Naive thymus-derived CD4-positive, alpha-beta T cell (primary cell): ENCODE results near the gene LAPTM5. TPM values are rescaled to one million over a fixed set of nuclear protein-coding genes. Genes with fewer than 3 reads are reported as not detected.

ENCODE experiments used
- ATAC-seq: fragments of 150-1000 bp; cut with Tn5 transposase; 2 replicates; pipeline ENCODE4 v1.10.0; 2021; ENCODE audit warnings: mild to moderate bottlenecking, moderate library complexity
- CTCF ChIA-PET: fragments of 350-600 bp; sonication (Branson Sonifier 250); formaldehyde crosslinking; loops from one replicate; lab custom pipeline; 2021; ENCODE audit warnings: antibody characterized with exemption; lab: Charles Lee
- POLR2A ChIA-PET: fragments of 350-600 bp; sonication (Branson Sonifier 250); formaldehyde crosslinking; loops from one replicate; lab custom pipeline; 2021; ENCODE audit warnings: antibody characterized with exemption, inconsistent platforms; lab: Charles Lee
- DNase-seq, 9 donors: peaks; one replicate each; pipeline versions ENCODE4 v3.0.0 to v3.0.0-alpha.2; 2020 to 2022; ENCODE audit warnings: mixed read lengths in 1 of 9
- H3K27ac ChIP-seq: one replicate; pipeline ENCODE4 v1.7.0; 2013; ENCODE audit warnings: mild to moderate bottlenecking, low read depth, low read length, moderate library complexity
- H3K27me3 ChIP-seq, 2 donors: one replicate each; pipeline ENCODE4 v1.7.0; 2013; ENCODE audit warnings: low read length in 2 of 2, mild to moderate bottlenecking in 2 of 2, moderate library complexity in 2 of 2; ENCODE audit not compliant: control insufficient read depth in 2 of 2, insufficient read depth in 2 of 2
- H3K36me3 ChIP-seq, 3 experiments: 1 replicate in 2 of 3; 2 replicates in 1 of 3; pipeline ENCODE4 v1.7.0; 2013; ENCODE audit warnings: low read length in 3 of 3, mild to moderate bottlenecking in 3 of 3, moderate library complexity in 1 of 3; ENCODE audit not compliant: insufficient read depth in 3 of 3, control insufficient read depth in 2 of 3
- H3K4me1 ChIP-seq, 2 donors: one replicate each; pipeline ENCODE4 v1.7.0; 2013; ENCODE audit warnings: low read length in 2 of 2, mild to moderate bottlenecking in 2 of 2, moderate library complexity in 1 of 2; ENCODE audit not compliant: control insufficient read depth in 2 of 2, insufficient read depth in 2 of 2
- H3K4me3 ChIP-seq: 2 replicates; pipeline ENCODE4 v1.7.0; 2013; ENCODE audit warnings: mild to moderate bottlenecking, low read length
- H3K9me3 ChIP-seq, 3 experiments: 1 replicate in 2 of 3; 2 replicates in 1 of 3; pipeline ENCODE4 v1.7.0; 2013; ENCODE audit warnings: low read length in 3 of 3; ENCODE audit not compliant: control insufficient read depth in 2 of 3
- H3K27ac Mint-ChIP-seq, 9 donors: one replicate each; pipeline ENCODE4 v1.8.0; 2020 to 2022; ENCODE audit warnings: mixed read lengths in 9 of 9, mild to moderate bottlenecking in 8 of 9, moderate library complexity in 5 of 9, inconsistent platforms in 2 of 9
- H3K27me3 Mint-ChIP-seq, 5 donors: one replicate each; pipeline ENCODE4 v1.8.0; 2021 to 2022; ENCODE audit warnings: mixed read lengths in 5 of 5, mild to moderate bottlenecking in 1 of 5
- H3K36me3 Mint-ChIP-seq, 5 donors: one replicate each; pipeline ENCODE4 v1.8.0; 2020 to 2022; ENCODE audit warnings: mixed read lengths in 5 of 5, mild to moderate bottlenecking in 3 of 5, inconsistent platforms in 1 of 5
- H3K4me1 Mint-ChIP-seq, 7 donors: one replicate each; pipeline ENCODE4 v1.8.0; 2020 to 2022; ENCODE audit warnings: mixed read lengths in 7 of 7, mild to moderate bottlenecking in 3 of 7, inconsistent platforms in 1 of 7
- H3K4me3 Mint-ChIP-seq, 10 donors: one replicate each; pipeline ENCODE4 v1.8.0; 2020 to 2022; ENCODE audit warnings: mild to moderate bottlenecking in 10 of 10, mixed read lengths in 10 of 10, moderate library complexity in 6 of 10, inconsistent platforms in 2 of 10
- H3K9me3 Mint-ChIP-seq, 11 donors: one replicate each; pipeline ENCODE4 v1.8.0; 2020 to 2022; ENCODE audit warnings: mixed read lengths in 11 of 11, mild to moderate bottlenecking in 4 of 11, inconsistent platforms in 1 of 11, moderate library complexity in 1 of 11
- intact Hi-C, 2 donors: fragments of 100-400 bp; cut with micrococcal nuclease; formaldehyde crosslinking; loops; one replicate each; pipeline ENCODE4 v1.15.1; 2023
- polyA plus RNA-seq, 2 donors: library from polyadenylated mRNA; unstranded; fragments of 300-500 nt; fragmentation: Illumina TruSeq; gene quantifications; one replicate each; pipeline ENCODE4 v1.2.3, GENCODE V29; 2021
- total RNA-seq, 6 experiments: library from RNA in 5 of 6; stranded (reverse) in 5 of 6; gene quantifications; 1 replicate in 5 of 6; 2 replicates in 1 of 6; pipeline ENCODE4 v1.2.3 and lab custom pipeline; 2021 to 2026

The LAPTM5 gene
- total and polyA plus RNA-seq, 7 experiments from 2014 or later, result 464 to 783 (median 575) TPM

GRCh38 chr1:30701258-30701633 lies 56.3 kb downstream of the LAPTM5 start:
- H3K27me3 Mint-ChIP-seq, result peaks cover 0 to 4% (median 0%) of the 10 kb centered on the region in 5 donors
- POLR2A ChIA-PET, result no interaction called here
- ATAC-seq (no peak), DNase-seq (no peak)
- H3K9me3 Mint-ChIP-seq, result no peaks in the 10 kb centered on the region
- H3K4me1 Mint-ChIP-seq, result no peaks in the 10 kb centered on the region
- no peaks in the 10 kb centered on the region for H3K9me3 ChIP-seq
- H3K4me1 ChIP-seq, result no peaks in the 10 kb centered on the region
- no peaks in the 10 kb centered on the region for H3K36me3 ChIP-seq
- no peak overlapping the region for H3K27ac ChIP-seq
- peaks cover 0 to 4% of the 10 kb centered on the region in 2 donors for H3K27me3 ChIP-seq
- no peaks in the 10 kb centered on the region for H3K36me3 Mint-ChIP-seq
- CTCF ChIA-PET, result no interaction called here
- intact Hi-C loops, result loop anchor here in 1 of 2 donors (10.0 kb wide), 1 partner anchor 316 kb away; no protein-coding TSS in a partner anchor
- no peak overlapping the region for H3K4me3 ChIP-seq
- no peak overlapping the region for H3K4me3 Mint-ChIP-seq
- no peak overlapping the region for H3K27ac Mint-ChIP-seq

DNA sequence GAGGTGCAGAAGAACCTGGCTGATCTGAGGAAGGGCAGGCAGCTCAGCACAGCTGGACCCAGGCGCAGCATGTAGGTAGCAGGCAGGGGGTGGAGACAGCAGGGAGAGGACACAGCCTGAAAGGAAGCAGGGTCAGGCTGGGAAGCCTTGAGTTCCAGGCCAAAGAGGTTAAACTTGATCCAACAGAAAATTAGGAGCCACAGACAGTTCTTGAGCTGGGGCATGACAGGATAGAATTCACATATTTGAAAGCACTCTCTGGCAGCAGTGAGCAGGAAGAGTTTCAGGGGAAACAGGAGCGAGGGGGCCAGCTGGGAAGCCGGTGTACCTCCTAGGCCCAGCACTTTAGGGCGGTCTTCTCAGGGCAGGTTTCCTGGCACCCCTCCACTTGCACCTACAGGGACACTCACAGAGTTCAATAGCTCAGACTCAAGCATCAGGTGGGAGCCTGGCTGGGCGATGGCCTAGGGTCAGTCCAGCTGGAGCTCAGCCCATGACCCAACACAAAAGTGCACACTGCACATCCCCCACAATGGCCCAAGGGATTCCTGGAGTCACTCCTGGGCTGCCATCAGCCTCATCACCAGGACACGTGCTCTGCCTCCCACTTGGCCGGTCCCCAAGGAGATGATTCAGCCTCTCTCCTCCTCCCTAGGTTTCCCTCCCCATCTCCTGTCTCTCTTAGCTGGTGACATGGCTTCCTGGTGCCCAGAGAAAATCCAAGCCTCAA lies 56.9 kb downstream of the LAPTM5 start:
- CTCF ChIA-PET, result no interaction called here
- intact Hi-C loops, result loop anchor here in 1 of 2 donors (10.0 kb wide), 1 partner anchor 316 kb away; no protein-coding TSS in a partner anchor
- POLR2A ChIA-PET, result no interaction called here
- Histone ChIP-seq H3K9me3 (no peaks in the 10 kb centered on the region), H3K27ac (no peak overlapping the region), H3K4me3 (no peak overlapping the region), H3K27me3 (peaks cover 0 to 4% of the 10 kb centered on the region in 2 donors), H3K36me3 (no peaks in the 10 kb centered on the region), H3K4me1 (no peaks in the 10 kb centered on the region)
- Mint-ChIP-seq H3K4me1 (no peaks in the 10 kb centered on the region), H3K9me3 (no peaks in the 10 kb centered on the region), H3K27ac (no peak overlapping the region), H3K36me3 (no peaks in the 10 kb centered on the region), H3K4me3 (no peak overlapping the region), H3K27me3 (peaks cover 0 to 1% (median 0%) of the 10 kb centered on the region in 5 donors)
- no peak for ATAC-seq
- no peak for DNase-seq

- Histone ChIP-seq H3K4me3 (no peak overlapping the region), H3K27me3 (peaks cover 0 to 4% of the 10 kb centered on the region in 2 donors), H3K27ac (no peak overlapping the region), H3K9me3 (no peaks in the 10 kb centered on the region), H3K36me3 (no peaks in the 10 kb centered on the region), H3K4me1 (no peaks in the 10 kb centered on the region)
- no peaks in the 10 kb centered on the region for H3K36me3 Mint-ChIP-seq
- ChIA-PET POLR2A (no interaction called here), CTCF (no interaction called here)
- H3K4me1 Mint-ChIP-seq, result no peaks in the 10 kb centered on the region
- ATAC-seq (no peak), DNase-seq (no peak)
- peaks cover 0 to 2% (median 0%) of the 10 kb centered on the region in 5 donors for H3K27me3 Mint-ChIP-seq
- no peak overlapping the region for H3K4me3 Mint-ChIP-seq
- H3K27ac Mint-ChIP-seq, result no peak overlapping the region
- intact Hi-C loops, result loop anchor here in 1 of 2 donors (10.0 kb wide), 1 partner anchor 315 kb away; no protein-coding TSS in a partner anchor
- H3K9me3 Mint-ChIP-seq, result no peaks in the 10 kb centered on the region
These were observed 57.8 kb downstream of the LAPTM5 start for GRCh38 chr1:30699762-30700161.

GRCh38 chr1:30698401-30698981 lies 59.1 kb downstream of the LAPTM5 start:
- Histone ChIP-seq H3K4me1 (no peaks in the 10 kb centered on the region), H3K4me3 (no peak overlapping the region), H3K27ac (no peak overlapping the region), H3K9me3 (no peaks in the 10 kb centered on the region), H3K36me3 (no peaks in the 10 kb centered on the region), H3K27me3 (peaks cover 0 to 4% of the 10 kb centered on the region in 2 donors)
- ChIA-PET CTCF (interaction anchor here (1.6 kb wide), 1 partner anchor 18 kb away, joined by 3 read pairs; no protein-coding TSS in a partner anchor), POLR2A (no interaction called here)
- Mint-ChIP-seq H3K36me3 (no peaks in the 10 kb centered on the region), H3K27me3 (peaks cover 0 to 2% (median 0%) of the 10 kb centered on the region in 5 donors), H3K9me3 (no peaks in the 10 kb centered on the region), H3K27ac (no peak overlapping the region), H3K4me1 (peaks cover 0 to 4% (median 0%) of the 10 kb centered on the region in 7 donors), H3K4me3 (no peak overlapping the region)
- intact Hi-C loops, result no loop called here
- ATAC-seq (no peak), DNase-seq (no peak)

- no peaks in the 10 kb centered on the region for H3K36me3 ChIP-seq
- no peak overlapping the region for H3K4me3 ChIP-seq
- no peak overlapping the region for H3K4me3 Mint-ChIP-seq
- H3K27ac ChIP-seq, result no peak overlapping the region
- no peak overlapping the region for H3K27ac Mint-ChIP-seq
- no peaks in the 10 kb centered on the region for H3K36me3 Mint-ChIP-seq
- ATAC-seq (no peak), DNase-seq (no peak)
- H3K4me1 Mint-ChIP-seq, result peaks cover 0 to 4% (median 1%) of the 10 kb centered on the region in 7 donors
- intact Hi-C loops, result no loop called here
- H3K4me1 ChIP-seq, result no peaks in the 10 kb centered on the region
- no peaks in the 10 kb centered on the region for H3K9me3 ChIP-seq
- H3K9me3 Mint-ChIP-seq, result no peaks in the 10 kb centered on the region
- peaks cover 0 to 4% of the 10 kb centered on the region in 2 donors for H3K27me3 ChIP-seq
- ChIA-PET CTCF (interaction anchor here (1.6 kb wide), 1 partner anchor 18 kb away, joined by 3 read pairs; no protein-coding TSS in a partner anchor), POLR2A (no interaction called here)
- peaks cover 0 to 2% (median 0%) of the 10 kb centered on the region in 5 donors for H3K27me3 Mint-ChIP-seq
These were observed 59.8 kb downstream of the LAPTM5 start for GRCh38 chr1:30697571-30698376.

GRCh38 chr1:30696831-30697230 lies 60.7 kb downstream of the LAPTM5 start:
- Histone ChIP-seq H3K27me3 (peaks cover 0 to 4% of the 10 kb centered on the region in 2 donors), H3K27ac (no peak overlapping the region), H3K4me3 (no peak overlapping the region), H3K36me3 (no peaks in the 10 kb centered on the region), H3K9me3 (no peaks in the 10 kb centered on the region), H3K4me1 (no peaks in the 10 kb centered on the region)
- no peaks in the 10 kb centered on the region for H3K36me3 Mint-ChIP-seq
- peaks cover 0 to 4% (median 2%) of the 10 kb centered on the region in 5 donors for H3K27me3 Mint-ChIP-seq
- no peak overlapping the region for H3K4me3 Mint-ChIP-seq
- ChIA-PET POLR2A (no interaction called here), CTCF (interaction anchor here (1.6 kb wide), 1 partner anchor 19 kb away, joined by 3 read pairs; no protein-coding TSS in a partner anchor)
- DNase-seq (no peak), ATAC-seq (no peak)
- H3K27ac Mint-ChIP-seq, result no peak overlapping the region
- H3K4me1 Mint-ChIP-seq, result peaks cover 0 to 7% (median 5%) of the 10 kb centered on the region in 7 donors
- intact Hi-C loops, result no loop called here
- peaks cover 0 to 2% (median 0%) of the 10 kb centered on the region in 11 donors for H3K9me3 Mint-ChIP-seq
